ENCODE data around the gene PPARGC1A.

Gene PPARGC1A

GRCh38 chr4:23889814-23890341, at the start of gene PPARGC1A:
Gene PPARGC1A, minus strand, starts transcription at chr4:23890047. Its CDS starts 90 bp downstream, at chr4:23889957.
- DNase-seq (ENCODE audit: low read depth) = no peak

- no peak for DNase-seq (ENCODE audit: low read depth)
Observed at GRCh38 chr4:23938796-23939195, 48.9 kb upstream of the PPARGC1A start.

- DNase-seq (ENCODE audit: low read depth) = no peak
Observed at GRCh38 chr4:23937173-23937572, 47.3 kb upstream of the PPARGC1A start.

GRCh38 chr4:23934915-23935314, 45.1 kb upstream of the PPARGC1A start:
- no peak for DNase-seq (ENCODE audit: low read depth)

GRCh38 chr4:23934223-23934622, 44.4 kb upstream of the PPARGC1A start:
- DNase-seq (ENCODE audit: low read depth) = no peak

GRCh38 chr4:23932901-23933308, 43.1 kb upstream of the PPARGC1A start:
- no peak for DNase-seq (ENCODE audit: low read depth)

GRCh38 chr4:23932186-23932585, 42.3 kb upstream of the PPARGC1A start:
- no peak for DNase-seq (ENCODE audit: low read depth)

- DNase-seq (ENCODE audit: low read depth) = no peak
Observed at GRCh38 chr4:23931489-23931830, 41.6 kb upstream of the PPARGC1A start.

GRCh38 chr4:23930750-23931488, 41.1 kb upstream of the PPARGC1A start:
- no peak for DNase-seq (ENCODE audit: low read depth)

- DNase-seq (ENCODE audit: low read depth) = no peak
Observed at GRCh38 chr4:23929248-23929647, 39.4 kb upstream of the PPARGC1A start.

GRCh38 chr4:23924556-23924955, 34.7 kb upstream of the PPARGC1A start:
- DNase-seq (ENCODE audit: low read depth) = no peak

GRCh38 chr4:23923840-23924239, 34.0 kb upstream of the PPARGC1A start:
- DNase-seq (ENCODE audit: low read depth) = no peak

- no peak for DNase-seq (ENCODE audit: low read depth)
Observed at GRCh38 chr4:23923141-23923540, 33.3 kb upstream of the PPARGC1A start.

- DNase-seq (ENCODE audit: low read depth) = no peak
Observed at GRCh38 chr4:23922541-23923111, 32.8 kb upstream of the PPARGC1A start.

GRCh38 chr4:23922013-23922412, 32.2 kb upstream of the PPARGC1A start:
- DNase-seq (ENCODE audit: low read depth) = no peak

GRCh38 chr4:23921447-23921845, 31.6 kb upstream of the PPARGC1A start:
- DNase-seq (ENCODE audit: low read depth) = no peak

- no peak for DNase-seq (ENCODE audit: low read depth)
Observed at GRCh38 chr4:23920716-23921446, 31.0 kb upstream of the PPARGC1A start.

GRCh38 chr4:23920296-23920695, 30.4 kb upstream of the PPARGC1A start:
- DNase-seq (ENCODE audit: low read depth) = no peak

- no peak for DNase-seq (ENCODE audit: low read depth)
Observed at GRCh38 chr4:23916282-23916681, 26.4 kb upstream of the PPARGC1A start.

- DNase-seq (ENCODE audit: low read depth) = no peak
Observed at GRCh38 chr4:23915459-23916132, 25.7 kb upstream of the PPARGC1A start.

- DNase-seq (ENCODE audit: low read depth) = no peak
Observed at GRCh38 chr4:23911675-23912455, 22.0 kb upstream of the PPARGC1A start.

GRCh38 chr4:23909671-23910070, 19.8 kb upstream of the PPARGC1A start:
- no peak for DNase-seq (ENCODE audit: low read depth)

All from activated T-cell treated with anti-CD3 and anti-CD28 coated beads for 48 hours (primary cell).